HepG2 (cell line): Measurements from ENCODE around the gene NUP88.

Experiments used
- POLR2AphosphoS5 ChIP-seq: IDR thresholded peaks from 2 replicates; pipeline ENCODE4 v1.6.1; 2012; ENCODE audit warnings: low read depth, low read length
- SUZ12 ChIP-seq: fragments of 150-350 bp; IDR thresholded peaks from 2 replicates; pipeline ENCODE4 v1.6.1; 2014; ENCODE audit warnings: low read depth, low read length

- TF ChIP-seq POLR2AphosphoS5 (no peak), SUZ12 (no peak)
Measured at GRCh38 chr17:5370411-5370810, 49.1 kb downstream of the NUP88 start.
